ENCODE measurements around the gene HDAC9.

DNA sequence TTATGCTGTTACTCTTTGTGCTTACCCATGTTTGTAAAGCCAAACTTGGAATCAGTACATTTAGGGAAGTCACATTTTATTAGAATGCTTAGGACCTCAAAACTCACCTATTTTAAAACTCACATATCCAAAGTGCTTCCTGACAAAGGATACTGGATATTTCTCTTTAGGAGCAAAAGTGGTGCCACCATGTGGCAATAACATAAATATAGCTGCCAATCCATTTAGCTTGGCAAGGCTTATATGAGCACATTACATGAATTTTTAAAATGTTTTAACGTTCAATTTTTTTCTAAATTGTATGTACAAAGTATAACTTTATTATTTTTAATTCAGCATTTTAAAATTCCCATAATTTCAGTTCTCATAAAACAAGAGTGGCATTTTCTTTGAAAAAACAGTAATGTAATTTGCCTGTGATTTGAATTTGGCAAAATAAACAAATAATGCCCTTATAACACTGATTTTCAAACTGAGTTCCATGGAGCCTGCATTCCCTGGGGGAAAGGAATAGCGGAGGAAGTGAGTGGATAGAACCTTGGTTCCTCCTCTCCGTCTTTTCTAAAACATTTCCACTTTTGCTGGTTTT is 75.4 kb downstream of the HDAC9 start:
- no peak for TF ChIP-seq ZNF777 (tag by site-specific recombination; IDR thresholded peaks at IDR 0.05; ENCODE audit: borderline replicate concordance)
- TF ChIP-seq CTCF (tag by site-specific recombination; IDR thresholded peaks at IDR 0.05): no peak
- no peak for TF ChIP-seq ZNF701 (tag by site-specific recombination; IDR thresholded peaks at IDR 0.05)
- no peak for TF ChIP-seq ZNF302 (tag by site-specific recombination; IDR thresholded peaks at IDR 0.05; ENCODE audit: low read depth)
- TF ChIP-seq, protein P1, sequence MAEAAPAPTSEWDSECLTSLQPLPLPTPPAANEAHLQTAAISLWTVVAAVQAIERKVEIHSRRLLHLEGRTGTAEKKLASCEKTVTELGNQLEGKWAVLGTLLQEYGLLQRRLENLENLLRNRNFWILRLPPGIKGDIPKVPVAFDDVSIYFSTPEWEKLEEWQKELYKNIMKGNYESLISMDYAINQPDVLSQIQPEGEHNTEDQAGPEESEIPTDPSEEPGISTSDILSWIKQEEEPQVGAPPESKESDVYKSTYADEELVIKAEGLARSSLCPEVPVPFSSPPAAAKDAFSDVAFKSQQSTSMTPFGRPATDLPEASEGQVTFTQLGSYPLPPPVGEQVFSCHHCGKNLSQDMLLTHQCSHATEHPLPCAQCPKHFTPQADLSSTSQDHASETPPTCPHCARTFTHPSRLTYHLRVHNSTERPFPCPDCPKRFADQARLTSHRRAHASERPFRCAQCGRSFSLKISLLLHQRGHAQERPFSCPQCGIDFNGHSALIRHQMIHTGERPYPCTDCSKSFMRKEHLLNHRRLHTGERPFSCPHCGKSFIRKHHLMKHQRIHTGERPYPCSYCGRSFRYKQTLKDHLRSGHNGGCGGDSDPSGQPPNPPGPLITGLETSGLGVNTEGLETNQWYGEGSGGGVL (tag by site-specific recombination; IDR thresholded peaks at IDR 0.05): no peak
- no peak for TF ChIP-seq TSHZ1 (tag by site-specific recombination; IDR thresholded peaks at IDR 0.05; ENCODE audit: borderline replicate concordance)
- TF ChIP-seq ZNF146 (tag by site-specific recombination; IDR thresholded peaks at IDR 0.05): no peak
